GM18870 (cell line): ENCODE results near the gene POU2AF1.
A peak's percentile ranks its signal among the peaks of the same experiment; 100 is the strongest.
"Not testable (repeated sequence)": the region's sequence is repeated elsewhere in the genome, so short reads cannot be mapped to it uniquely, and the experiment has no call there.

ENCODE experiments used
- ATAC-seq: cut with Tn5 transposase; IDR thresholded peaks from one replicate; pipeline ENCODE4 v1.9.1; 2021; ENCODE audit warnings: moderate library complexity; ENCODE audit not compliant: unreplicated experiment

POU2AF1 gene

GRCh38 chr11:111410951-111411350 lies 31.9 kb upstream of the POU2AF1 start:
- no peak for ATAC-seq

- peak; percentile 77 for ATAC-seq
Observed at GRCh38 chr11:111409915-111410314, 30.8 kb upstream of the POU2AF1 start.

GRCh38 chr11:111408789-111409727 lies 30.0 kb upstream of the POU2AF1 start:
- ATAC-seq: peak; percentile 39

- no peak for ATAC-seq
Observed at GRCh38 chr11:111407652-111408051, 28.6 kb upstream of the POU2AF1 start.

- ATAC-seq: no peak
Observed at GRCh38 chr11:111406589-111406988, 27.5 kb upstream of the POU2AF1 start.

GRCh38 chr11:111406091-111406490 lies 27.0 kb upstream of the POU2AF1 start:
- no peak for ATAC-seq

- no peak for ATAC-seq
Observed at GRCh38 chr11:111405551-111405950, 26.5 kb upstream of the POU2AF1 start.

GRCh38 chr11:111403051-111403726 lies 24.1 kb upstream of the POU2AF1 start:
- ATAC-seq: no peak

GRCh38 chr11:111402411-111402810 lies 23.3 kb upstream of the POU2AF1 start:
- ATAC-seq: no peak

GRCh38 chr11:111401957-111402356 lies 22.9 kb upstream of the POU2AF1 start:
- ATAC-seq: not testable (repeated sequence)

GRCh38 chr11:111400595-111400994 lies 21.5 kb upstream of the POU2AF1 start:
- no peak for ATAC-seq

- no peak for ATAC-seq
Observed at GRCh38 chr11:111399187-111400031, 20.3 kb upstream of the POU2AF1 start.

- ATAC-seq: no peak
Observed at GRCh38 chr11:111397034-111397433, 18.0 kb upstream of the POU2AF1 start.

- no peak for ATAC-seq
Observed at GRCh38 chr11:111395749-111396148, 16.7 kb upstream of the POU2AF1 start.

GRCh38 chr11:111395081-111395480 lies 16.0 kb upstream of the POU2AF1 start:
- no peak for ATAC-seq

GRCh38 chr11:111394147-111394546 lies 15.1 kb upstream of the POU2AF1 start:
- not testable (repeated sequence) for ATAC-seq

GRCh38 chr11:111393585-111393984 lies 14.5 kb upstream of the POU2AF1 start:
- ATAC-seq: no peak

- ATAC-seq: no peak
Observed at GRCh38 chr11:111393096-111393495, 14.0 kb upstream of the POU2AF1 start.

GRCh38 chr11:111392552-111392951 lies 13.5 kb upstream of the POU2AF1 start:
- no peak for ATAC-seq

- no peak for ATAC-seq
Observed at GRCh38 chr11:111391328-111392124, 12.5 kb upstream of the POU2AF1 start.
